H1 (cell line): Measurements from ENCODE around the gene ACTN2. TPM values are rescaled to one million over a fixed set of nuclear protein-coding genes. Genes with fewer than 3 reads are reported as not detected.

Experiments used
- CTCF ChIA-PET: fragments of 300-600 bp; sonication (Branson Sonifier 250); formaldehyde crosslinking; loops from one replicate; lab custom pipeline; 2021; ENCODE audit not compliant: partially characterized antibody; lab: Charles Lee
- POLR2A ChIA-PET: fragments of 300-600 bp; sonication (Branson Sonifier 250); formaldehyde crosslinking; loops from one replicate; lab custom pipeline; 2021; ENCODE audit warnings: inconsistent platforms; ENCODE audit not compliant: partially characterized antibody; lab: Charles Lee
- DNase-seq, 2 experiments: peaks; one replicate each; pipeline versions ENCODE4 v3.0.0 to v3.0.0-alpha.2; 2010 to 2022; ENCODE audit warnings: low spot score in 2 of 2, low read depth in 1 of 2, mixed read lengths in 1 of 2
- FAIRE-seq: peaks from 2 replicates; lab custom pipeline; 2011; peaks lifted over from hg19 to GRCh38; lab: Jason Lieb, UNC
- H2AFZ ChIP-seq: 2 replicates; pipeline ENCODE4 v1.8.1; 2012; ENCODE audit warnings: low read length, inconsistent platforms
- H2AK5ac ChIP-seq: 2 replicates; pipeline ENCODE4 v1.6.1; 2013; ENCODE audit warnings: low read depth, low read length
- H2BK120ac ChIP-seq: replicated peaks from 2 replicates; pipeline ENCODE3; 2013; ENCODE audit warnings: low read depth, low read length, inconsistent platforms
- H2BK12ac ChIP-seq: 2 replicates; pipeline ENCODE4 v1.6.1; 2013; ENCODE audit warnings: low read depth, low read length
- H2BK15ac ChIP-seq: 2 replicates; pipeline ENCODE4 v1.6.1; 2013; ENCODE audit warnings: low read length
- H2BK20ac ChIP-seq: 2 replicates; pipeline ENCODE4 v1.6.1; 2013; ENCODE audit warnings: low read length
- H2BK5ac ChIP-seq: 2 replicates; pipeline ENCODE4 v1.6.1; 2013; ENCODE audit warnings: low read depth, low read length
- H3K14ac ChIP-seq: 2 replicates; pipeline ENCODE4 v1.6.1; 2013; ENCODE audit warnings: inconsistent platforms; ENCODE audit not compliant: insufficient read length
- H3K18ac ChIP-seq: 2 replicates; pipeline ENCODE4 v1.6.1; 2013; ENCODE audit warnings: low read length; ENCODE audit errors: extremely low read depth
- H3K23ac ChIP-seq: 2 replicates; pipeline ENCODE4 v1.6.1; 2013; ENCODE audit warnings: inconsistent platforms; ENCODE audit not compliant: insufficient read length
- H3K23me2 ChIP-seq: 2 replicates; pipeline ENCODE4 v1.6.1; 2013; ENCODE audit warnings: low read depth, low read length
- H3K27ac ChIP-seq: 2 replicates; pipeline ENCODE4 v1.6.1; 2011; ENCODE audit warnings: low read depth, low read length, inconsistent platforms
- H3K27me3 ChIP-seq, 4 experiments: replicated peaks in 1 of 4; 1 replicate in 1 of 4; 2 replicates in 3 of 4; pipeline versions ENCODE4 v1.6.1 to v1.8.1; 2011 to 2013; ENCODE audit warnings: low read length in 3 of 4, mild to moderate bottlenecking in 3 of 4, inconsistent platforms in 2 of 4, mixed read lengths in 2 of 4, moderate library complexity in 1 of 4; ENCODE audit not compliant: control insufficient read depth in 3 of 4, insufficient read depth in 3 of 4; ENCODE audit errors: extremely low read depth in 1 of 4
- H3K36me3 ChIP-seq, 4 experiments: 2 replicates each; pipeline versions ENCODE4 v1.6.1 to v1.8.1; 2011 to 2013; ENCODE audit warnings: mild to moderate bottlenecking in 4 of 4, low read length in 3 of 4, moderate library complexity in 2 of 4, control low read depth in 1 of 4, inconsistent platforms in 1 of 4; ENCODE audit not compliant: insufficient read depth in 4 of 4, control insufficient read depth in 2 of 4
- H3K4ac ChIP-seq: replicated peaks from 2 replicates; pipeline ENCODE3; 2013; ENCODE audit warnings: low read length, low read depth, mixed read lengths, inconsistent platforms; ENCODE audit not compliant: insufficient read length
- H3K4me1 ChIP-seq, 4 experiments: replicated peaks in 1 of 4; 1 replicate in 1 of 4; 2 replicates in 3 of 4; pipeline versions ENCODE4 v1.6.1 to v1.8.1; 2011 to 2013; ENCODE audit warnings: low read length in 3 of 4, inconsistent platforms in 2 of 4, mixed read lengths in 1 of 4; ENCODE audit not compliant: insufficient read depth in 4 of 4, control insufficient read depth in 3 of 4
- H3K4me2 ChIP-seq, 2 experiments: 2 replicates each; pipeline versions ENCODE4 v1.6.1 to v1.8.1; 2011 to 2013; ENCODE audit warnings: low read depth in 2 of 2, low read length in 2 of 2, control low read depth in 1 of 2, inconsistent platforms in 1 of 2, mild to moderate bottlenecking in 1 of 2; ENCODE audit not compliant: insufficient read depth in 1 of 2
- H3K4me3 ChIP-seq, 4 experiments: fragments of 200-600, 300-600 bp in 1 of 4; sonication (generic), shearing (Covaris generic), sonication (Bioruptor Twin) in 1 of 4; 2 replicates each; pipeline versions ENCODE4 v1.5.1 to v1.8.1; 2011 to 2016; ENCODE audit warnings: low read length in 4 of 4, low read depth in 3 of 4, control low read depth in 2 of 4, inconsistent platforms in 2 of 4, mild to moderate bottlenecking in 2 of 4, mixed read lengths in 1 of 4, moderate library complexity in 1 of 4; ENCODE audit not compliant: insufficient read depth in 2 of 4; ENCODE audit errors: extremely low read depth in 1 of 4
- H3K56ac ChIP-seq: replicated peaks from 2 replicates; pipeline ENCODE3; 2013; ENCODE audit warnings: low read depth, mild to moderate bottlenecking, mixed read lengths, low read length, inconsistent platforms; ENCODE audit not compliant: insufficient read length
- H3K79me1 ChIP-seq: 2 replicates; pipeline ENCODE4 v1.6.1; 2013; ENCODE audit warnings: low read depth, low read length, control low read depth
- H3K79me2 ChIP-seq, 2 experiments: 2 replicates each; pipeline versions ENCODE4 v1.6.1 to v1.8.1; 2012 to 2013; ENCODE audit warnings: low read length in 2 of 2, mild to moderate bottlenecking in 2 of 2, inconsistent platforms in 1 of 2; ENCODE audit not compliant: insufficient read depth in 2 of 2, control insufficient read depth in 1 of 2
- H3K9ac ChIP-seq, 4 experiments: replicated peaks in 1 of 4; 1 replicate in 1 of 4; 2 replicates in 3 of 4; pipeline versions ENCODE4 v1.6.1 to v1.8.1; 2011 to 2013; ENCODE audit warnings: low read depth in 3 of 4, low read length in 3 of 4, control low read depth in 2 of 4, mild to moderate bottlenecking in 2 of 4, moderate library complexity in 2 of 4, inconsistent platforms in 1 of 4; ENCODE audit errors: extremely low read depth in 1 of 4
- H3K9me3 ChIP-seq, 2 experiments: 2 replicates each; pipeline versions ENCODE4 v1.6.1 to v1.8.1; 2012 to 2013; ENCODE audit warnings: mild to moderate bottlenecking in 2 of 2, moderate library complexity in 2 of 2, control low read depth in 1 of 2, inconsistent platforms in 1 of 2, low read depth in 1 of 2, low read length in 1 of 2, mixed read lengths in 1 of 2; ENCODE audit not compliant: insufficient read depth in 2 of 2
- H4K20me1 ChIP-seq, 2 experiments: replicated peaks in 1 of 2; 2 replicates each; pipeline versions ENCODE3 to v1.8.1; 2011 to 2013; ENCODE audit warnings: inconsistent platforms in 2 of 2, low read length in 2 of 2, mild to moderate bottlenecking in 1 of 2; ENCODE audit not compliant: insufficient read depth in 2 of 2, control insufficient read depth in 1 of 2
- H4K5ac ChIP-seq: 2 replicates; pipeline ENCODE4 v1.6.1; 2013; ENCODE audit warnings: low read length, low read depth, mixed read lengths, inconsistent platforms; ENCODE audit not compliant: insufficient read length
- H4K8ac ChIP-seq: 2 replicates; pipeline ENCODE4 v1.8.0; 2013; ENCODE audit warnings: mild to moderate bottlenecking, moderate library complexity, low read length, inconsistent platforms; ENCODE audit not compliant: insufficient read depth; ENCODE audit errors: extremely low read depth
- H4K91ac ChIP-seq: replicated peaks from 2 replicates; pipeline ENCODE3; 2013; ENCODE audit warnings: low read length, mixed read lengths, inconsistent platforms; ENCODE audit not compliant: insufficient read length
- ATF3 ChIP-seq: IDR thresholded peaks from 2 replicates; pipeline ENCODE4 v1.6.1; 2011; ENCODE audit warnings: low read depth, mild to moderate bottlenecking, low read length; ENCODE audit not compliant: insufficient read depth
- BCL11A ChIP-seq, 2 experiments: IDR thresholded peaks; one replicate each; pipeline ENCODE4 v1.6.1; 2011; ENCODE audit warnings: low read depth in 2 of 2, low read length in 2 of 2, mild to moderate bottlenecking in 2 of 2
- CBX5 ChIP-seq: fragments of 300-800, 300-1000 bp; sonication (generic); IDR thresholded peaks from 2 replicates; pipeline ENCODE4 v1.7.1; 2016; ENCODE audit warnings: antibody characterized with exemption, low read length, low read depth
- GTF2F1 ChIP-seq: IDR thresholded peaks from 2 replicates; pipeline ENCODE4 v1.6.1; 2012; ENCODE audit warnings: low read depth, low read length, improper control_type of control experiment, borderline replicate concordance
- HDAC2 ChIP-seq, 2 experiments: fragments of 300-600 bp in 1 of 2; sonication (generic) in 1 of 2; IDR thresholded peaks; 2 replicates each; pipeline ENCODE4 v1.6.1; 2011 to 2012; ENCODE audit warnings: low read depth in 2 of 2, low read length in 2 of 2, mild to moderate bottlenecking in 2 of 2, moderate library complexity in 2 of 2, borderline replicate concordance in 1 of 2, inconsistent platforms in 1 of 2
- KDM1A ChIP-seq: fragments of 200-600, 300-600 bp; sonication (generic); IDR thresholded peaks from 2 replicates; pipeline ENCODE4 v1.7.1; 2016; ENCODE audit warnings: mild to moderate bottlenecking, low read length, borderline replicate concordance
- NANOG ChIP-seq: IDR thresholded peaks from 2 replicates; pipeline ENCODE4 v1.6.1; 2011; ENCODE audit warnings: low read length, low read depth, mild to moderate bottlenecking, inconsistent platforms; ENCODE audit not compliant: insufficient read depth, poor library complexity, severe bottlenecking
- POLR2A ChIP-seq, 2 experiments: IDR thresholded peaks; 1 replicate in 1 of 2; 2 replicates in 1 of 2; pipeline ENCODE4 v1.6.1; 2011; ENCODE audit warnings: low read depth in 2 of 2, low read length in 2 of 2, mild to moderate bottlenecking in 2 of 2; ENCODE audit errors: control extremely low read depth in 1 of 2
- POU5F1 ChIP-seq: IDR thresholded peaks from 2 replicates; pipeline ENCODE4 v1.6.1; 2011; ENCODE audit warnings: low read depth, mild to moderate bottlenecking, low read length, moderate library complexity
- SIN3A ChIP-seq, 2 experiments: IDR thresholded peaks in 1 of 2; conservative IDR thresholded peaks in 1 of 2; 2 replicates each; pipeline ENCODE4 v1.6.1; 2011 to 2012; ENCODE audit warnings: low read length in 2 of 2, improper control_type of control experiment in 1 of 2, low read depth in 1 of 2, mild to moderate bottlenecking in 1 of 2
- SIRT6 ChIP-seq: IDR thresholded peaks from one replicate; pipeline ENCODE4 v1.7.1; 2012; ENCODE audit warnings: low read length, inconsistent platforms
- SIX5 ChIP-seq: IDR thresholded peaks from 2 replicates; pipeline ENCODE4 v1.6.1; 2011; ENCODE audit warnings: mild to moderate bottlenecking, low read depth, low read length
- TEAD4 ChIP-seq: IDR thresholded peaks from 2 replicates; pipeline ENCODE4 v1.6.1; 2012; ENCODE audit warnings: low read depth, low read length, inconsistent platforms, mixed read lengths
- ZNF274 ChIP-seq: IDR thresholded peaks from 2 replicates; pipeline ENCODE4 v1.7.0; 2012; ENCODE audit warnings: low read length, borderline replicate concordance; ENCODE audit errors: extremely low read depth
- WGBS, 2 experiments: shearing (Covaris generic) in 1 of 2; methylation state at CpG; one replicate each; pipeline versions ENCODE4 v1.1.6 to v1.1.7; 2013 to 2015; ENCODE audit warnings: low lambda C conversion rate in 2 of 2, mixed read lengths in 2 of 2, inconsistent platforms in 1 of 2, low coverage in 1 of 2, missing lambda C conversion rate in 1 of 2; ENCODE audit not compliant: insufficient replicate concordance in 2 of 2, insufficient coverage in 1 of 2, insufficient read length in 1 of 2; ENCODE audit errors: extremely low coverage in 1 of 2, missing lambda C conversion rate in 1 of 2; 5-methylcytosine and 5-hydroxymethylcytosine counted together
- polyA plus RNA-seq, 7 experiments: library from polyadenylated mRNA; depleted of rRNA in 3 of 7; stranded (reverse) in 5 of 7; unstranded in 2 of 7; fragments of >200 nt in 5 of 7; fragments of 200-250 nt in 2 of 7; gene quantifications; 1 replicate in 5 of 7; 2 replicates in 1 of 7; 4 replicates in 1 of 7; pipeline versions ENCODE4 v1.2.1 to v1.2.3, GENCODE V29; 2011 to 2013; ENCODE audit warnings: missing spikeins in 2 of 7, mixed read lengths in 2 of 7
- total RNA-seq: library from RNA; stranded (reverse); fragmentation: NEBNext Ultra II Directional; extraction: Animal tissue kit (Norgen Biotek cat#: 25700); gene quantifications from 2 replicates; pipeline ENCODE4 v1.2.1, GENCODE V29; 2021

Gene ACTN2
- total and polyA plus RNA-seq, 2 of the 8 experiments (the other 6 are each of a cell fraction or from before 2014, with no cell fraction given) = 1.9 to 4.1 TPM

- no peak overlapping the region for H3K4me2 ChIP-seq
- 71% methylated on average over 3 of the region's 3 CpGs; no CpG with 5 or more reads in 1 of the 2 experiments for WGBS, 2 experiments
- no peak overlapping the region for H2BK20ac ChIP-seq
- H3K23me2 ChIP-seq = no peaks in the 10 kb centered on the region
- no peak overlapping the region for H2BK5ac ChIP-seq
- H2AK5ac ChIP-seq = no peak overlapping the region
- no peaks in the 10 kb centered on the region for H3K27me3 ChIP-seq
- DNase-seq (no peak), FAIRE-seq (no peak)
- H3K4me1 ChIP-seq = no peaks in the 10 kb centered on the region
- H2BK120ac ChIP-seq = no peak overlapping the region
- no peak overlapping the region for H4K8ac ChIP-seq
- H3K14ac ChIP-seq = no peak overlapping the region
- no peaks in the 10 kb centered on the region for H3K79me1 ChIP-seq
- no peak overlapping the region for H3K23ac ChIP-seq
- POLR2A ChIA-PET = no interaction called here
- no peaks in the 10 kb centered on the region for H4K20me1 ChIP-seq
- H3K4me3 ChIP-seq = no peak overlapping the region
- no peak overlapping the region for H4K91ac ChIP-seq
- no peak overlapping the region for H2BK12ac ChIP-seq
- H3K18ac ChIP-seq = no peak overlapping the region
- no peak overlapping the region for H3K4ac ChIP-seq
- H2AFZ ChIP-seq = no peak overlapping the region
- H3K9ac ChIP-seq = no peak overlapping the region
- CTCF ChIA-PET = interaction anchor here (0.6 to 1.5 kb wide), 6 partner anchors 8 to 168 kb away, joined by 3 to 12 read pairs (median 4); no protein-coding TSS in a partner anchor
- peaks cover 1 to 5% of the 10 kb centered on the region in 2 experiments; a peak in 2 of 4 replicates for H3K9me3 ChIP-seq
- H3K79me2 ChIP-seq = no peaks in the 10 kb centered on the region
- H4K5ac ChIP-seq = no peak overlapping the region
- no peak overlapping the region for H2BK15ac ChIP-seq
- H3K56ac ChIP-seq = no peak overlapping the region
- no peak overlapping the region for H3K27ac ChIP-seq
- H3K36me3 ChIP-seq = no peaks in the 10 kb centered on the region
- TF ChIP-seq BCL11A (IDR thresholded peaks at IDR 0.05; ENCODE audit: low read depth in 2 of 2, low read length in 2 of 2) (no peak), NANOG (no peak), ATF3 (no peak), ZNF274 (no peak), SIRT6 (no peak), CBX5 (no peak), POLR2A (IDR thresholded peaks at IDR 0.05; ENCODE audit: control extremely low read depth in 1 of 2, low read depth in 2 of 2, low read length in 2 of 2) (no peak), HDAC2 (IDR thresholded peaks at IDR 0.05; ENCODE audit: borderline replicate concordance in 1 of 2, low read depth in 2 of 2, low read length in 2 of 2) (no peak), KDM1A (no peak), TEAD4 (no peak), SIX5 (no peak), GTF2F1 (no peak), SIN3A (conservative IDR thresholded peaks at IDR 0.05 in 1 of 2, IDR thresholded peaks at IDR 0.05 in 1 of 2; ENCODE audit: low read depth in 1 of 2, low read length in 2 of 2) (no peak), POU5F1 (no peak)
These were observed 87.6 kb downstream of the ACTN2 start for GRCh38 chr1:236773919-236774318.
